Suprapubic skin (tissue), 3 donors: ENCODE data around the gene BRMS1L.

ENCODE experiments used
- POLR2AphosphoS5 ChIP-seq, 3 donors: sonication (generic); formaldehyde crosslinking; IDR thresholded peaks; one replicate each; pipeline ENCODE4 v1.6.1; 2017; ENCODE audit warnings: antibody characterized with exemption in 3 of 3
- TF ChIP-seq, protein P1 (sequence below), 2 donors: fragments of 200-600 bp in 1 of 2; fragments of 450-650 bp in 1 of 2; sonication (generic) in 1 of 2; IDR thresholded peaks; one replicate each; pipeline ENCODE4 v1.5.1; 2016 to 2019; ENCODE audit warnings: antibody characterized with exemption in 2 of 2, mild to moderate bottlenecking in 1 of 2, moderate library complexity in 1 of 2

DNA sequence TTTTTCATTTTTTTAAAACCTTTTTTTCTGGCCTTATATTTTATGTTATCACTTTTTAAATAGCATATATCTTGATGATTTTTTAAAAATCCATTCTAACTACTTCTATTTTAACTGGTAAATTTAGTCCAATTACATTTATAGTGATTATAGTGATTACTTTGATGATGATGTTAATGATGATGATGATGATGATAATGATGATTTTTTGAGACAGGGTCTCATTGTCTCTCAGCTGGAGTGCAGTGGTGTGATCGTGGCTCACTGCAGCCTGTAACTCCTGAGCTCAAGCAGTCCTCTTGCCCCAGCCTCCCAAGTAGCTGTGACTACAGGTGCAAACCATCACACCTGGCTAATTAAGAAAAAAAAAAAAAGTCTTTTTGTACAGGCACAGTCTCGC lies 27.1 kb downstream of the BRMS1L start:
- TF ChIP-seq, protein P1, sequence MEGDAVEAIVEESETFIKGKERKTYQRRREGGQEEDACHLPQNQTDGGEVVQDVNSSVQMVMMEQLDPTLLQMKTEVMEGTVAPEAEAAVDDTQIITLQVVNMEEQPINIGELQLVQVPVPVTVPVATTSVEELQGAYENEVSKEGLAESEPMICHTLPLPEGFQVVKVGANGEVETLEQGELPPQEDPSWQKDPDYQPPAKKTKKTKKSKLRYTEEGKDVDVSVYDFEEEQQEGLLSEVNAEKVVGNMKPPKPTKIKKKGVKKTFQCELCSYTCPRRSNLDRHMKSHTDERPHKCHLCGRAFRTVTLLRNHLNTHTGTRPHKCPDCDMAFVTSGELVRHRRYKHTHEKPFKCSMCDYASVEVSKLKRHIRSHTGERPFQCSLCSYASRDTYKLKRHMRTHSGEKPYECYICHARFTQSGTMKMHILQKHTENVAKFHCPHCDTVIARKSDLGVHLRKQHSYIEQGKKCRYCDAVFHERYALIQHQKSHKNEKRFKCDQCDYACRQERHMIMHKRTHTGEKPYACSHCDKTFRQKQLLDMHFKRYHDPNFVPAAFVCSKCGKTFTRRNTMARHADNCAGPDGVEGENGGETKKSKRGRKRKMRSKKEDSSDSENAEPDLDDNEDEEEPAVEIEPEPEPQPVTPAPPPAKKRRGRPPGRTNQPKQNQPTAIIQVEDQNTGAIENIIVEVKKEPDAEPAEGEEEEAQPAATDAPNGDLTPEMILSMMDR (IDR thresholded peaks at IDR 0.05), result no peak
- TF ChIP-seq POLR2AphosphoS5 (IDR thresholded peaks at IDR 0.05), result no peak
